Muscle of leg (tissue), 16 donors: ENCODE data around the gene KDM1A. TPM values are rescaled to one million over a fixed set of nuclear protein-coding genes. Genes with fewer than 3 reads are reported as not detected.

ENCODE experiments used
- DNase-seq: peaks from one replicate; pipeline ENCODE4 v3.0.0; 2013
- H3K27ac ChIP-seq: one replicate; pipeline ENCODE4 v1.5.1; 2013; ENCODE audit warnings: mild to moderate bottlenecking, low read length, control low read depth
- H3K27me3 ChIP-seq: one replicate; pipeline ENCODE4 v1.6.1; 2013; ENCODE audit warnings: low read length; ENCODE audit not compliant: control insufficient read depth, insufficient read depth
- H3K36me3 ChIP-seq: one replicate; pipeline ENCODE4 v1.6.1; 2013; ENCODE audit warnings: low read length; ENCODE audit not compliant: control insufficient read depth, insufficient read depth
- H3K4me1 ChIP-seq: one replicate; pipeline ENCODE4 v1.6.1; 2013; ENCODE audit warnings: low read length; ENCODE audit not compliant: control insufficient read depth, insufficient read depth
- H3K4me3 ChIP-seq: one replicate; pipeline ENCODE4 v1.5.1; 2013; ENCODE audit warnings: low read length, control low read depth
- H3K9me3 ChIP-seq: replicated peaks from 2 replicates; pipeline ENCODE4 v1.6.1; 2013; ENCODE audit warnings: low read depth, low read length; ENCODE audit not compliant: control insufficient read depth
- WGBS: methylation state at CpG from one replicate; pipeline ENCODE4 v1.1.5; 2013; ENCODE audit warnings: missing lambda C conversion rate; ENCODE audit not compliant: insufficient coverage; 5-methylcytosine and 5-hydroxymethylcytosine counted together
- long read RNA-seq, 11 donors: transcript quantifications; one replicate each; lab custom pipeline, GENCODE V29; 2026
- polyA plus RNA-seq, 8 donors: library from polyadenylated mRNA; unstranded; fragments of 120-200 nt; gene quantifications; one replicate each; pipeline versions ENCODE4 v1.2.1 to v1.2.3, GENCODE V29; 2013; ENCODE audit warnings: inconsistent platforms in 1 of 8, low replicate concordance in 1 of 8; ENCODE audit not compliant: insufficient read length in 8 of 8, insufficient read depth in 1 of 8
- total RNA-seq: library from RNA; stranded (reverse); fragments of 120-200 nt; gene quantifications from one replicate; pipeline ENCODE4 v1.2.4, GENCODE V29; 2013

The KDM1A gene
- total RNA-seq = 87.2 TPM
- polyA plus RNA-seq = 10 to 100 TPM; 67.4 to 86.6 (median 73.9) TPM
- long read RNA-seq, donor 1, partial matches to known transcripts = 7 of 13 reads
- long read RNA-seq, donor 1, other reads (novel, unspliced or antisense) = 0 of 13 reads
- long read RNA-seq, donor 2, partial matches to known transcripts = 0 of 1 reads
- long read RNA-seq, donor 2, other reads (novel, unspliced or antisense) = 0 of 1 reads
- long read RNA-seq, donor 3, transcript KDM1A-206 (1 exons, 2,810 nt) = major isoform, 15 of 51 reads
- long read RNA-seq, donor 3, transcript KDM1A-201 (19 exons, 3,033 nt) = minor isoform, 8 of 51 reads
- long read RNA-seq, donor 3, partial matches to known transcripts = 20 of 51 reads
- long read RNA-seq, donor 3, other reads (novel, unspliced or antisense) = 8 of 51 reads
- long read RNA-seq, donor 4, transcript KDM1A-206 (1 exons, 2,810 nt) = major isoform, 8 of 13 reads
- long read RNA-seq, donor 4, partial matches to known transcripts = 5 of 13 reads
- long read RNA-seq, donor 4, other reads (novel, unspliced or antisense) = 0 of 13 reads
- long read RNA-seq, donor 5, transcript KDM1A-206 (1 exons, 2,810 nt) = major isoform, 16 of 87 reads
- long read RNA-seq, donor 5, transcript KDM1A-201 (19 exons, 3,033 nt) = minor isoform, 12 of 87 reads
- long read RNA-seq, donor 5, partial matches to known transcripts = 52 of 87 reads
- long read RNA-seq, donor 5, other reads (novel, unspliced or antisense) = 7 of 87 reads
- long read RNA-seq, donor 6, transcript KDM1A-201 (19 exons, 3,033 nt) = minor isoform, 6 of 57 reads
- long read RNA-seq, donor 6, transcript KDM1A-206 (1 exons, 2,810 nt) = major isoform, 11 of 57 reads
- long read RNA-seq, donor 6, partial matches to known transcripts = 30 of 57 reads
- long read RNA-seq, donor 6, other reads (novel, unspliced or antisense) = 9 of 57 reads
- long read RNA-seq, donor 7, transcript KDM1A-206 (1 exons, 2,810 nt) = major isoform, 13 of 46 reads
- long read RNA-seq, donor 7, transcript KDM1A-201 (19 exons, 3,033 nt) = minor isoform, 8 of 46 reads
- long read RNA-seq, donor 7, partial matches to known transcripts = 24 of 46 reads
- long read RNA-seq, donor 7, other reads (novel, unspliced or antisense) = 0 of 46 reads
- long read RNA-seq, donor 8, transcript KDM1A-201 (19 exons, 3,033 nt) = minor isoform, 5 of 31 reads
- long read RNA-seq, donor 8, transcript KDM1A-206 (1 exons, 2,810 nt) = major isoform, 10 of 31 reads
- long read RNA-seq, donor 8, partial matches to known transcripts = 11 of 31 reads
- long read RNA-seq, donor 8, other reads (novel, unspliced or antisense) = 5 of 31 reads
- long read RNA-seq, donor 9, transcript KDM1A-206 (1 exons, 2,810 nt) = major isoform, 14 of 32 reads
- long read RNA-seq, donor 9, partial matches to known transcripts = 15 of 32 reads
- long read RNA-seq, donor 9, other reads (novel, unspliced or antisense) = 0 of 32 reads
- long read RNA-seq, donor 10, transcript KDM1A-201 (19 exons, 3,033 nt) = minor isoform, 10 of 40 reads
- long read RNA-seq, donor 10, transcript KDM1A-206 (1 exons, 2,810 nt) = major isoform, 20 of 40 reads
- long read RNA-seq, donor 10, partial matches to known transcripts = 9 of 40 reads
- long read RNA-seq, donor 10, other reads (novel, unspliced or antisense) = 0 of 40 reads
- long read RNA-seq, donor 11, transcript KDM1A-206 (1 exons, 2,810 nt) = major isoform, 5 of 21 reads
- long read RNA-seq, donor 11, partial matches to known transcripts = 16 of 21 reads
- long read RNA-seq, donor 11, other reads (novel, unspliced or antisense) = 0 of 21 reads

- DNase-seq = peak; percentile 99
- Histone ChIP-seq H3K27ac (peak within 1 kb of the TSS; percentile 96), H3K4me1 (peaks cover 12% of the 10 kb centered on the region), H3K4me3 (peak within 1 kb of the TSS; percentile 92), H3K9me3 (peaks cover 5% of the 10 kb centered on the region), H3K36me3 (no peaks in the 10 kb centered on the region), H3K27me3 (no peaks in the 10 kb centered on the region)
- WGBS = under 1% methylated on average over 83 of the region's 85 CpGs
Measured at GRCh38 chr1:23019094-23019862, at the start of gene KDM1A. KDM1A (plus strand) TSS chr1:23019468; CDS start chr1:23019597, 129 bp downstream.

GRCh38 chr1:22970096-22970495 lies 49.2 kb upstream of the KDM1A start:
- Histone ChIP-seq H3K4me1 (peaks cover 14% of the 10 kb centered on the region), H3K27me3 (peaks cover 13% of the 10 kb centered on the region), H3K4me3 (no peak overlapping the region), H3K9me3 (peaks cover 9% of the 10 kb centered on the region), H3K36me3 (no peaks in the 10 kb centered on the region), H3K27ac (no peak overlapping the region)
- DNase-seq = no peak
- no CpG with 5 or more reads among the region's 2 CpGs for WGBS

GRCh38 chr1:22971161-22971560 lies 48.1 kb upstream of the KDM1A start:
- Histone ChIP-seq H3K4me1 (peaks cover 14% of the 10 kb centered on the region), H3K27me3 (peaks cover 17% of the 10 kb centered on the region), H3K36me3 (no peaks in the 10 kb centered on the region), H3K9me3 (peaks cover 5% of the 10 kb centered on the region), H3K27ac (no peak overlapping the region), H3K4me3 (no peak overlapping the region)
- DNase-seq = no peak
- WGBS = 23% methylated on average over 3 of the region's 3 CpGs

- 56% methylated on average over 3 of the region's 5 CpGs for WGBS
- Histone ChIP-seq H3K4me3 (no peak overlapping the region), H3K4me1 (peaks cover 14% of the 10 kb centered on the region), H3K9me3 (no peaks in the 10 kb centered on the region), H3K36me3 (no peaks in the 10 kb centered on the region), H3K27me3 (peaks cover 17% of the 10 kb centered on the region), H3K27ac (no peak overlapping the region)
- no peak for DNase-seq
Measured at GRCh38 chr1:22971611-22972405, 47.5 kb upstream of the KDM1A start.

- Histone ChIP-seq H3K4me3 (no peak within 1 kb of the TSS), H3K27ac (no peak within 1 kb of the TSS), H3K4me1 (peaks cover 14% of the 10 kb centered on the region), H3K36me3 (no peaks in the 10 kb centered on the region), H3K9me3 (no peaks in the 10 kb centered on the region), H3K27me3 (peaks cover 17% of the 10 kb centered on the region)
- 24% methylated on average over 5 of the region's 5 CpGs for WGBS
- no peak for DNase-seq
Measured at GRCh38 chr1:22972760-22973159, 46.5 kb upstream of the KDM1A start, which contains the start of gene LACTBL1. LACTBL1 (minus strand) TSS chr1:22972866; CDS start chr1:22972316, 550 bp downstream.

- WGBS = 63% methylated on average over 2 of the region's 3 CpGs
- Histone ChIP-seq H3K4me1 (peaks cover 7% of the 10 kb centered on the region), H3K27me3 (peaks cover 16% of the 10 kb centered on the region), H3K4me3 (no peak overlapping the region), H3K27ac (no peak overlapping the region), H3K36me3 (no peaks in the 10 kb centered on the region), H3K9me3 (no peaks in the 10 kb centered on the region)
- no peak for DNase-seq
Measured at GRCh38 chr1:22975694-22976093, 43.6 kb upstream of the KDM1A start.

- H3K9me3 ChIP-seq = no peaks in the 10 kb centered on the region
- no CpG with 5 or more reads among the region's 4 CpGs for WGBS
- no peaks in the 10 kb centered on the region for H3K36me3 ChIP-seq
- H3K27me3 ChIP-seq = peaks cover 13% of the 10 kb centered on the region
- no peak for DNase-seq
- peaks cover 6% of the 10 kb centered on the region for H3K4me1 ChIP-seq
- no peak overlapping the region for H3K4me3 ChIP-seq
- no peak overlapping the region for H3K27ac ChIP-seq
Measured at GRCh38 chr1:22976127-22976460, 43.2 kb upstream of the KDM1A start.

- H3K27ac ChIP-seq = no peak overlapping the region
- peak; percentile 56 for DNase-seq
- 25% methylated on average over 4 of the region's 9 CpGs for WGBS
- H3K4me1 ChIP-seq = peaks cover 4% of the 10 kb centered on the region
- peaks cover 9% of the 10 kb centered on the region for H3K27me3 ChIP-seq
- no peaks in the 10 kb centered on the region for H3K36me3 ChIP-seq
- H3K9me3 ChIP-seq = no peaks in the 10 kb centered on the region
- no peak overlapping the region for H3K4me3 ChIP-seq
Measured at GRCh38 chr1:22976461-22977243, 42.6 kb upstream of the KDM1A start.
